Retinal pigment epithelial cell (primary cell): Measurements from ENCODE around the gene CCR3.

Source experiments
- DNase-seq: peaks from one replicate; pipeline ENCODE4 v3.0.0-alpha.2; 2010; ENCODE audit warnings: low read depth
- H3K4me3 ChIP-seq: 2 replicates; pipeline ENCODE4 v1.5.1; 2011; ENCODE audit warnings: mild to moderate bottlenecking, low read length, control low read depth, moderate library complexity
- CTCF ChIP-seq: conservative IDR thresholded peaks from 2 replicates; pipeline ENCODE4 v1.5.1; 2011; ENCODE audit warnings: low read depth, low read length, control low read depth, inconsistent platforms

The CCR3 gene

GRCh38 chr3:46289551-46289950 is 47.3 kb downstream of the CCR3 start:
- DNase-seq: no peak
- TF ChIP-seq CTCF: no peak
- no peak overlapping the region for H3K4me3 ChIP-seq

GRCh38 chr3:46289966-46290365 is 47.7 kb downstream of the CCR3 start:
- H3K4me3 ChIP-seq: no peak overlapping the region
- no peak for TF ChIP-seq CTCF
- DNase-seq: no peak

GRCh38 chr3:46291046-46291445 is 48.8 kb downstream of the CCR3 start:
- DNase-seq: no peak
- no peak for TF ChIP-seq CTCF
- H3K4me3 ChIP-seq: no peak overlapping the region

GRCh38 chr3:46293035-46293724 is 50.9 kb downstream of the CCR3 start:
- no peak for DNase-seq
- no peak for TF ChIP-seq CTCF
- H3K4me3 ChIP-seq: no peak overlapping the region

GRCh38 chr3:46293991-46294833 is 52.0 kb downstream of the CCR3 start:
- no peak for TF ChIP-seq CTCF
- no peak for DNase-seq
- no peak overlapping the region for H3K4me3 ChIP-seq

- DNase-seq: no peak
- TF ChIP-seq CTCF: no peak
- H3K4me3 ChIP-seq: no peak overlapping the region
Measured at GRCh38 chr3:46296826-46297225, 54.6 kb downstream of the CCR3 start.
